ENCODE data around the gene GSTT2B.
"Not testable (repeated sequence)": the region's sequence is repeated elsewhere in the genome, so short reads cannot be mapped to it uniquely, and the experiment has no call there.

DNA sequence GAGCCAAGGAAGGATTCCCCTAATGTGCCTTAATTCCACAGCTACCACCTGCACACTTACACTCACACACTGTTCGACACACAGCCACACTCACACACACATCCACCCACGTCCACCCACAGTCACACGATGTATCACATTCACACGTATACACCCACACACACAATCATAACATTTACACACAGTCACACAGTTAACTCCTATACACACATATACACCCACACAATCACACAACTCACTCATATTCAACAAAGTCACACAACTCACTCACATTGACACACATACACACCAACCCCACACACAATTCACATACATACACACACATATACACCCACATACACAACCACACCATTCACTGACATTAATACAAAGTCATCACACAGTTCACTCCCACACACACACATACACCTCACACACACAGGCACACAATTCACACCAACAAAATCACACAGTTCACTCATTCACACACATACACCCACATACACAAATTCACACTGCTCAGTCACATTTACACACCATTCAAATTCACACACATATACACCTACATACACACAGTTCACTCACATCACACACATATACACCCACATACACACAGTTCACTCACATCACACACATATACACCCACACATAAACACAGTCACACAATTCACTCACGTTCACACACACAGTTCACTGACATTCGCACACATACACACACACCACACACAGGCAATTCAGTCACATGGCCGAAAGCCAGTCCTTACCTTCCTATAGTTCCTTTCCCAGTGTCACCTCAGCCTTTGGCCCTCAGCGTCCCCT lies 6.6 kb downstream of the GSTT2B start:
- TF ChIP-seq, protein P1, sequence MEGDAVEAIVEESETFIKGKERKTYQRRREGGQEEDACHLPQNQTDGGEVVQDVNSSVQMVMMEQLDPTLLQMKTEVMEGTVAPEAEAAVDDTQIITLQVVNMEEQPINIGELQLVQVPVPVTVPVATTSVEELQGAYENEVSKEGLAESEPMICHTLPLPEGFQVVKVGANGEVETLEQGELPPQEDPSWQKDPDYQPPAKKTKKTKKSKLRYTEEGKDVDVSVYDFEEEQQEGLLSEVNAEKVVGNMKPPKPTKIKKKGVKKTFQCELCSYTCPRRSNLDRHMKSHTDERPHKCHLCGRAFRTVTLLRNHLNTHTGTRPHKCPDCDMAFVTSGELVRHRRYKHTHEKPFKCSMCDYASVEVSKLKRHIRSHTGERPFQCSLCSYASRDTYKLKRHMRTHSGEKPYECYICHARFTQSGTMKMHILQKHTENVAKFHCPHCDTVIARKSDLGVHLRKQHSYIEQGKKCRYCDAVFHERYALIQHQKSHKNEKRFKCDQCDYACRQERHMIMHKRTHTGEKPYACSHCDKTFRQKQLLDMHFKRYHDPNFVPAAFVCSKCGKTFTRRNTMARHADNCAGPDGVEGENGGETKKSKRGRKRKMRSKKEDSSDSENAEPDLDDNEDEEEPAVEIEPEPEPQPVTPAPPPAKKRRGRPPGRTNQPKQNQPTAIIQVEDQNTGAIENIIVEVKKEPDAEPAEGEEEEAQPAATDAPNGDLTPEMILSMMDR (IDR thresholded peaks at IDR 0.05), result not testable (repeated sequence)
- TF ChIP-seq POLR2A (IDR thresholded peaks at IDR 0.05), result not testable (repeated sequence)
